ENCODE measurements around the gene TM4SF20. TPM values are rescaled to one million over a fixed set of nuclear protein-coding genes. Genes with fewer than 3 reads are reported as not detected.

The TM4SF20 gene
- total RNA-seq, 1 donor, result not detected

- DNase-seq (ENCODE audit: low read depth), result no peak
- H3K4me3 ChIP-seq (ENCODE audit: low read depth, low read length), result no peak overlapping the region
- TF ChIP-seq CTCF (IDR thresholded peaks at IDR 0.05; ENCODE audit: insufficient read depth, low read length), result no peak
Observed at GRCh38 chr2:227401550-227401949, 22.4 kb upstream of the TM4SF20 start.

- DNase-seq (ENCODE audit: low read depth), result no peak
- no peak for TF ChIP-seq CTCF (IDR thresholded peaks at IDR 0.05; ENCODE audit: insufficient read depth, low read length)
- no peak overlapping the region for H3K4me3 ChIP-seq (ENCODE audit: low read depth, low read length)
Observed at GRCh38 chr2:227398684-227399670, 19.9 kb upstream of the TM4SF20 start.

GRCh38 chr2:227397562-227397961 lies 18.5 kb upstream of the TM4SF20 start:
- no peak for DNase-seq (ENCODE audit: low read depth)
- no peak overlapping the region for H3K4me3 ChIP-seq (ENCODE audit: low read depth, low read length)
- no peak for TF ChIP-seq CTCF (IDR thresholded peaks at IDR 0.05; ENCODE audit: insufficient read depth, low read length)

- H3K4me3 ChIP-seq (ENCODE audit: low read depth, low read length), result no peak overlapping the region
- no peak for DNase-seq (ENCODE audit: low read depth)
- TF ChIP-seq CTCF (IDR thresholded peaks at IDR 0.05; ENCODE audit: insufficient read depth, low read length), result no peak
Observed at GRCh38 chr2:227395556-227395955, 16.4 kb upstream of the TM4SF20 start.

GRCh38 chr2:227394401-227394800 lies 15.3 kb upstream of the TM4SF20 start:
- no peak for TF ChIP-seq CTCF (IDR thresholded peaks at IDR 0.05; ENCODE audit: insufficient read depth, low read length)
- DNase-seq (ENCODE audit: low read depth), result no peak
- H3K4me3 ChIP-seq (ENCODE audit: low read depth, low read length), result no peak overlapping the region

- TF ChIP-seq CTCF (IDR thresholded peaks at IDR 0.05; ENCODE audit: insufficient read depth, low read length), result no peak
- no peak overlapping the region for H3K4me3 ChIP-seq (ENCODE audit: low read depth, low read length)
- DNase-seq (ENCODE audit: low read depth), result no peak
Observed at GRCh38 chr2:227390468-227391256, 11.6 kb upstream of the TM4SF20 start.
